ENCODE data around the gene CCDC14.
"Not testable (repeated sequence)": the region's sequence is repeated elsewhere in the genome, so short reads cannot be mapped to it uniquely, and the experiment has no call there.

The CCDC14 gene

DNA sequence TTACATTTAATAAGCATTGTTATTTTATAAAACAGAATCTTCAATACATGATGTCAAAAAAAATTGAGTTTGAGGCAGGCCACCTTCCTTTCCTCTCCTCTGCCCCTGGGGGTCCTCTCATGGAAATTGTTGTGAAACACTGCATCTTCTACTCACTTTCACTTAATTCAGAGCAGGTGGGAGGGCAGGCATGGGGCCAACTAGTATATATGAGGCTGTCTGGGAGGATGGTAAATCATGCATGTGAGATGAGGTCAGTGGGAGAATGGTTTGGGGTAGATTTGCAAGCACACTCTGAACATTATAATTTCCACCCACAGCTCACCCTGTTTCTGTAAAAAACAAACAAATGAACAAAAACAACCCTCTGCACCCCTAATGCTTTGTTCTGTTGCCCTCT lies 10.4 kb upstream of the CCDC14 start:
- CTCF ChIA-PET: interaction anchor here (0.9 to 1.2 kb wide), 2 partner anchors 9 to 12 kb away, joined by 3 read pairs; no protein-coding TSS in a partner anchor
- POLR2A ChIA-PET: no interaction called here
- H3K4me3 ChIP-seq (ENCODE audit: low read depth, low read length): no peak overlapping the region
- DNase-seq (ENCODE audit: low read depth, low spot score): no peak
- TF ChIP-seq, protein P1, sequence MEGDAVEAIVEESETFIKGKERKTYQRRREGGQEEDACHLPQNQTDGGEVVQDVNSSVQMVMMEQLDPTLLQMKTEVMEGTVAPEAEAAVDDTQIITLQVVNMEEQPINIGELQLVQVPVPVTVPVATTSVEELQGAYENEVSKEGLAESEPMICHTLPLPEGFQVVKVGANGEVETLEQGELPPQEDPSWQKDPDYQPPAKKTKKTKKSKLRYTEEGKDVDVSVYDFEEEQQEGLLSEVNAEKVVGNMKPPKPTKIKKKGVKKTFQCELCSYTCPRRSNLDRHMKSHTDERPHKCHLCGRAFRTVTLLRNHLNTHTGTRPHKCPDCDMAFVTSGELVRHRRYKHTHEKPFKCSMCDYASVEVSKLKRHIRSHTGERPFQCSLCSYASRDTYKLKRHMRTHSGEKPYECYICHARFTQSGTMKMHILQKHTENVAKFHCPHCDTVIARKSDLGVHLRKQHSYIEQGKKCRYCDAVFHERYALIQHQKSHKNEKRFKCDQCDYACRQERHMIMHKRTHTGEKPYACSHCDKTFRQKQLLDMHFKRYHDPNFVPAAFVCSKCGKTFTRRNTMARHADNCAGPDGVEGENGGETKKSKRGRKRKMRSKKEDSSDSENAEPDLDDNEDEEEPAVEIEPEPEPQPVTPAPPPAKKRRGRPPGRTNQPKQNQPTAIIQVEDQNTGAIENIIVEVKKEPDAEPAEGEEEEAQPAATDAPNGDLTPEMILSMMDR (IDR thresholded peaks at IDR 0.05; ENCODE audit: insufficient read depth, low read length, missing control alignments): no peak

- CTCF ChIA-PET: interaction anchor here (0.6 kb wide), 1 partner anchor 89 kb away, joined by 3 read pairs; no protein-coding TSS in a partner anchor
- DNase-seq (ENCODE audit: low read depth, low spot score); H3K4me3 ChIP-seq (ENCODE audit: low read depth, low read length); POLR2A ChIA-PET: not testable (repeated sequence)
Observed at GRCh38 chr3:123967260-123967659, 6.2 kb upstream of the CCDC14 start.

- POLR2A ChIA-PET; DNase-seq (ENCODE audit: low read depth, low spot score); CTCF ChIA-PET; H3K4me3 ChIP-seq (ENCODE audit: low read depth, low read length): not testable (repeated sequence)
Observed at GRCh38 chr3:123966799-123967198, 5.8 kb upstream of the CCDC14 start.

DNA sequence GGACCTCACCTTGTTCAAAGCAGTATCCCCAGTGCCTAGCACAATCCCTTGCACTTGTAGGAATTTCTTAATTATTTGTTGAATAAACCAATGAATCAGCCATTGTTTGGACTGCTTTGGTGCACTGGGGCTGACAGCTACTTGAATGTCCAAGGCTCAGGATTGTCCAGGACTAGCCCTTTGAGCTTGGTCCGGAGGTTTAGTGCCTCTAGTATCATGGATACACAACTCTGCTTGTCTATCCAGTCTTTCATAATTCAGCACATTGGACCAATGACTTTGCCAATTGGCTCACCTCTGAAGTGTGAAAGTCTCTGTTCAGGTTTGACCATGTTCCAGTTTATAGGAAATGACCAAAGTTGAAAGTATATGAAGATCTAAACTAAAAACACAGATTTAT lies 3.8 kb upstream of the CCDC14 start:
- DNase-seq (ENCODE audit: low read depth, low spot score); H3K4me3 ChIP-seq (ENCODE audit: low read depth, low read length); POLR2A ChIA-PET: not testable (repeated sequence)
- CTCF ChIA-PET: interaction anchor here (0.8 kb wide), 1 partner anchor 241 kb away, joined by 3 read pairs; no protein-coding TSS in a partner anchor

GRCh38 chr3:123961508-123961856 lies 453 bp upstream of the CCDC14 start:
- POLR2A ChIA-PET: interaction anchor here (1.0 kb wide), 2 partner anchors 8 to 97 kb away, joined by 3 read pairs; no protein-coding TSS in a partner anchor
- CTCF ChIA-PET: interaction anchor here (1.4 to 1.6 kb wide), 2 partner anchors 118 to 310 kb away, joined by 4 to 8 read pairs; no protein-coding TSS in a partner anchor
- H3K4me3 ChIP-seq (ENCODE audit: low read depth, low read length): peak overlapping the region; percentile 82
- DNase-seq (ENCODE audit: low read depth, low spot score): no peak
- TF ChIP-seq, protein P1 (IDR thresholded peaks at IDR 0.05; ENCODE audit: insufficient read depth, low read length, missing control alignments): no peak

- TF ChIP-seq, protein P1 (IDR thresholded peaks at IDR 0.05; ENCODE audit: insufficient read depth, low read length, missing control alignments): no peak
- H3K4me3 ChIP-seq (ENCODE audit: low read depth, low read length): no peak overlapping the region
- no peak for DNase-seq (ENCODE audit: low read depth, low spot score)
- ChIA-PET CTCF (interaction anchor here (1.0 to 1.5 kb wide), 2 partner anchors 13 to 29 kb away, joined by 3 to 5 read pairs; no protein-coding TSS in a partner anchor), POLR2A (no interaction called here)
Observed at GRCh38 chr3:123953735-123954134, 7.3 kb downstream of the CCDC14 start.

GRCh38 chr3:123952844-123953520 lies 8.0 kb downstream of the CCDC14 start:
- H3K4me3 ChIP-seq (ENCODE audit: low read depth, low read length): no peak overlapping the region
- CTCF ChIA-PET: interaction anchor here (1.0 to 1.5 kb wide), 2 partner anchors 13 to 29 kb away, joined by 3 to 5 read pairs; no protein-coding TSS in a partner anchor
- POLR2A ChIA-PET: no interaction called here
- TF ChIP-seq, protein P1 (IDR thresholded peaks at IDR 0.05; ENCODE audit: insufficient read depth, low read length, missing control alignments): no peak
- DNase-seq (ENCODE audit: low read depth, low spot score): no peak
